ENCODE measurements around the gene SPSB3.

GRCh38 chr16:1792836-1793577, 10.6 kb upstream of the SPSB3 start:
- TF ChIP-seq CTCF (conservative IDR thresholded peaks at IDR 0.05; ENCODE audit: low read depth in 2 of 2) (no peak), EZH2phosphoT487 (IDR thresholded peaks at IDR 0.05; ENCODE audit: unreplicated experiment) (no peak), CREB1 (CRISPR knock-in tag; IDR thresholded peaks at IDR 0.05; ENCODE audit: low read depth) (no peak), POLR2AphosphoS5 (IDR thresholded peaks at IDR 0.05; ENCODE audit: low read depth) (no peak), ZNF114 (CRISPR knock-in tag; IDR thresholded peaks at IDR 0.05) (no peak), STAT1 (IDR thresholded peaks at IDR 0.05; ENCODE audit: unreplicated experiment) (no peak), REST (IDR thresholded peaks at IDR 0.05; ENCODE audit: unreplicated experiment) (no peak), EZH2 (IDR thresholded peaks at IDR 0.05; ENCODE audit: low read depth, unreplicated experiment) (no peak)
- TF ChIP-seq, protein P1, sequence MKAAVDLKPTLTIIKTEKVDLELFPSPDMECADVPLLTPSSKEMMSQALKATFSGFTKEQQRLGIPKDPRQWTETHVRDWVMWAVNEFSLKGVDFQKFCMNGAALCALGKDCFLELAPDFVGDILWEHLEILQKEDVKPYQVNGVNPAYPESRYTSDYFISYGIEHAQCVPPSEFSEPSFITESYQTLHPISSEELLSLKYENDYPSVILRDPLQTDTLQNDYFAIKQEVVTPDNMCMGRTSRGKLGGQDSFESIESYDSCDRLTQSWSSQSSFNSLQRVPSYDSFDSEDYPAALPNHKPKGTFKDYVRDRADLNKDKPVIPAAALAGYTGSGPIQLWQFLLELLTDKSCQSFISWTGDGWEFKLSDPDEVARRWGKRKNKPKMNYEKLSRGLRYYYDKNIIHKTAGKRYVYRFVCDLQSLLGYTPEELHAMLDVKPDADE (IDR thresholded peaks at IDR 0.05) = no peak

Measured in GM23338 (cell line).